GM12874 (cell line): Measurements from ENCODE around the gene SPTLC3.

Experiments
- TF ChIP-seq, protein P1 (sequence below): IDR thresholded peaks from 2 replicates; pipeline ENCODE4 v1.5.1; 2011; ENCODE audit warnings: low read depth, mild to moderate bottlenecking, control low read depth, low read length, moderate library complexity; ENCODE audit not compliant: insufficient read depth

SPTLC3 gene

DNA sequence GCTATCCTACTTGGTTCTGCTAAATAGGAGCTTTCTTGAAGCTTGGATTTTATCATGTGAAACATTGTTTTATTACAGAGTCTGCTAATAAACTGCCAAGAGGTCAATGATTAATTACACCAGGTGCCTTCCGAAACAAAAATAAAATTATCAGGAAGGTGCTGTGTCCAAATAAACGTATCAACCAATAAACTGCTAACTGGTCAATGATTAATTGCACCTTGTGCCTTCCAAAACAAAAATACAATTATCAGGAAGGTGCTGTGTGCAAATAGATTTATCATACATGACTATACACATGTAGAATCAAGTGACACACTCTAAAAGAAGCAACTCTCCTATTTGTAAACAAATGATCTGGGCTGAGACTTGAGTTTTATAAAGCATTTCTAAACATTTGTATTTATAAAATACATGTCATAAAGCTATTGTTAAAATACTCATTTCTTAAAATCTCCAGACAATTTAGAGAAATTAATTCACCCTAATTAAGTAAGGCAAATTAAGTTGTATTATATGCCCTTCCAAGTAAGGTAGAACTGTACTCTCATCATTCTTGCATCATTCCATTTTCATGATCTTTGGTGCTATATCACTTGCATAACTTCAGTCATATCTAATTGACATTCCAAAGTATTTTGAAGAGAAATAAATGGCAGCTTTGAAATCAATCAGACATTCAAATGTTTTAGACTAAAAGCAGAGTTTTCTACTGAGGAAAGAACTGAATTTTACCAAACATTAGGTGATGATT, 26.8 kb downstream of the SPTLC3 start:
- TF ChIP-seq, protein P1, sequence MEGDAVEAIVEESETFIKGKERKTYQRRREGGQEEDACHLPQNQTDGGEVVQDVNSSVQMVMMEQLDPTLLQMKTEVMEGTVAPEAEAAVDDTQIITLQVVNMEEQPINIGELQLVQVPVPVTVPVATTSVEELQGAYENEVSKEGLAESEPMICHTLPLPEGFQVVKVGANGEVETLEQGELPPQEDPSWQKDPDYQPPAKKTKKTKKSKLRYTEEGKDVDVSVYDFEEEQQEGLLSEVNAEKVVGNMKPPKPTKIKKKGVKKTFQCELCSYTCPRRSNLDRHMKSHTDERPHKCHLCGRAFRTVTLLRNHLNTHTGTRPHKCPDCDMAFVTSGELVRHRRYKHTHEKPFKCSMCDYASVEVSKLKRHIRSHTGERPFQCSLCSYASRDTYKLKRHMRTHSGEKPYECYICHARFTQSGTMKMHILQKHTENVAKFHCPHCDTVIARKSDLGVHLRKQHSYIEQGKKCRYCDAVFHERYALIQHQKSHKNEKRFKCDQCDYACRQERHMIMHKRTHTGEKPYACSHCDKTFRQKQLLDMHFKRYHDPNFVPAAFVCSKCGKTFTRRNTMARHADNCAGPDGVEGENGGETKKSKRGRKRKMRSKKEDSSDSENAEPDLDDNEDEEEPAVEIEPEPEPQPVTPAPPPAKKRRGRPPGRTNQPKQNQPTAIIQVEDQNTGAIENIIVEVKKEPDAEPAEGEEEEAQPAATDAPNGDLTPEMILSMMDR, result no peak

DNA sequence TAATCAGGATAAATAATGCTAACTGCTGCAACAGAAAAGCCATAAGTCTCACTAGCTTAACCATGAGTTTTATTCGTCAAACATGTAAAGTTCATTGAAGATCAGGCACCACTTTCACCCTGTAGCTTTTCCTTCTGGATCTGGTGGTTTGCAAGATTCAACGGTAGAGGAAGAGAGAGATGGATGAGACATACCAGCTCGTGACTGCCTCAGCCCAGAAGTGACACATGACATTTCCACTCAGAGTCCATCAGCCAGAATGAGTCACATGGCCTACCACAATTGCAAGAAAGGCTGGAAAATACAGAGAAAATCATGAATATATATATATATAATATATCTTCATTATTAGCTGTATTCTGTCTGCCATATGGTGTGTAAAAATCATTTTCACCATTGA, 29.0 kb downstream of the SPTLC3 start:
- TF ChIP-seq, protein P1, result no peak

DNA sequence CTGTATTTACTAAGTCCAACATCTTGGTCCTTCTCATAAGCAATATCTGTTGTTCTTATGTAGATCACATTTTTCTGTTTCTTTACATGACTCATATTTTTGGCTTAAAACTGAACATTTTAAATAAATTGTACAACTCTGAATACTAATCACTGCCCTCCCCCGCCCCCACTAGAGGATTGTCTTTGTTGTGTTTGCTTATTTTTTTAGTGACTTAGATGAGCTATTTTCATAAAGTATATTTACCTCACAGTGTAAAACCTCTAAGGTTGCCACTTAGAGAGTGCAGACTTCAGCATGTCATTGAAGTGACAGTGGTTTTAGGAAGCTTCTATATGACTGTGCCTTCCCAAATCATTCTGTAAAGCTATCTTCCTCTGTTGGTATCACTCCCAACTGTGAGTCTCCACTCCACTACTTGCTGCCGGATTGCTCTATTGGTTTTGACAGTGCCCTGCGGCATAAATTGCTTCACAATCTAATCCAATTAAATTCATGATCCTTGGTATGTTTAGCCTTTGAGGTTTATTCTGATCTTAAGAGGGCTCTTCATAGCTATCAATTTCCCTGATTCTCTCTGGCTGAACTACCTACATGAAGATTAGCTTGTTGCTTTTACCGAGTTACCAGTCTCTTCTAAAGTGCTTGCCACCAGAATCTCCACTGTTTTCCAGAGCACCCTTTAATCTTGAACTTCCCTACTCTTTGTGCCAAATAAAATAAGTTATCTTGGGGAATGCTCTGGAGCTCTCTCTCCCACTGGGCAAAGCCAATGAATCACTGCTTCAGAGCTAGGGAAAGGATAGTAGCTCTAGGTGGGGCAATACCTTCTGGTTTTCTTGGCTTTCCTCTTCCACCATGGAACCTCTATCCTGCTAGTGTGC, 33.0 kb downstream of the SPTLC3 start:
- TF ChIP-seq, protein P1, result no peak

DNA sequence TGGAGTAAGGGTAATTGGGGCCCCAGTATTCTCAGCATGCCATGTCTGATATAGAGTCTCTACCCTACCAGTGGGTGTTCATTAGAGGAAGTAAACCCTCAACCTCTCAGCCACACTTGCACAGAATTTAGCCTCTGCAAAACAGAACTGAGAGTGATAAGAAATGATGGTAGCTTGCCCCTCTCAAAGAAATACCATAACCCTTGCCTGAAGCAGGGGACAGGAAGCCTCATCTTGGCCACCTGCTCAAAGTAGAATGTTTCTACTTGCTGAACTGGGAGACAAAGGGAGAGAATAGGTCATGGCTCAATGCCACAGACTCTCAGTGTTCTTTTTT, 33.7 kb downstream of the SPTLC3 start:
- TF ChIP-seq, protein P1, result no peak

DNA sequence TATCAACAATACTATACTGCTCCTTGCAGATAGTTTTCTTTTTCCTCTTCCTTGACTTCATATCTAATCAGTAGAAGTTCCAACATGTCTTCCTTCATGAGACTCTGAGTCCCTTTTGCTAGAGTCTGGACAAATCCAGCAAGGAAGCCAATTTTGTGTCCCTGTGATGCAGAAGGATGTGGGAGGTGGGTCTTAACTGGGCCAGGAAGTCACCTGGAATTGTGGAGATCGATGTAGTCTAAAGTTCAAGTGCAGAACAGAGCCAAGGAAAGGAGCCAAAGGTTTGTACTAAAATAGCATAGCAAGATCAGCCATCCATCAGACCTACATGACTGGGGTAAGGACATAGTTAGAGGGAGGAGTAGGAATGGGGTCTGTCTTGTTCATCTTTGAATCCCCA, 37.6 kb downstream of the SPTLC3 start:
- TF ChIP-seq, protein P1, result no peak

DNA sequence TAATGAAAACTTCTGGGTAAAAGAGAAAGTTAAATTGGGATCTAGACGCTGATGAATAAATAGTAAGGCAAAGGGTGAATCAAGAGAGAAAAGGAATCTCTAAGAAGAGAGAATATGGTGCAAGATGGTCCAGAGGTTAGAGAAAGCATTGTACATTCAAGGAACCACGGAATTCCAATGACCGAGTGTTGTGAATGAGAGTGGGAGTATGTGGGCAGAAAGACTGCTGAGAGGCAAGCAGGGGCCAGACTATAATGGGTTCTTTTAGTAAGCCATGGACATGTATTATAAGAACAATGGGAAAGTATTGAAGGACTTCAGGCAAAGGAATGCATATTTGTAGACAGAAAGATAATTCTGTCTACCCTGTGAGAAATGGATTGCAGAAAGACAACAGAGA, 45.2 kb downstream of the SPTLC3 start:
- TF ChIP-seq, protein P1, result no peak

DNA sequence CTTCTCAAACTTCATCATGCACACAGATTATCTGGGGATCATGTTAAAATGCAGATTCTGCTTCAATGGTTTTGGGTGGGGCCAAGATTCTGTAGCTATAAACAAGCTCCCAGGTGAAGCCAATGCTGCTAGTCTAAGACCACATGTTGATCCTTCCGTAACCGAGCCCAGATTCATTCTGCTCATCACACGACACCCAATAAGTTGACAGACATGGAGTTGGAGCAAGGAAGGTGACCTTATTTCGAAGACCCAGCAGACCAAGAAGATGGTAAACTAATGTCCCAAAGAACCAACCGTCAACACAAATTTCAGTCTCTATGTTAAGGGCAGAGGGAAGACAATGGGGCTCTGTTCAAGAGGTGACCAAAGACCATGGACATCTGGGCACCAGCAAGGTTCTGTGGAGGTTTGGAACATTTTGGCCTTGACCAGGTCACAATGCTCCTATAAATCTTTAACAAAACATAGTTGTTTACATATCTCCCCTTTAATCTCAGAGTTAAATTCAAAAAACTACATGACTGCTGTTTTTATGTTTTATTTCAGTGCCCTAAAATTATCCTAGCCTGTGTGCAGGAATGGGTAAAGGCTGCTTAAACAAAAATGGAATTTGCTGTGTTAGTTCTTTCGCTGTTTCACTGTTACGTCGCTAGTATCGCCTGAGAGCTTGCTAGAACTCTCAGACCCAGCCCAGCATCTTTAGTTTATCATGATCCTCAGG, 50.1 kb downstream of the SPTLC3 start:
- TF ChIP-seq, protein P1, result no peak
